Central memory CD8-positive, alpha-beta T cell (primary cell): Measurements from ENCODE around the gene FHL3.

Source experiments
- ATAC-seq: fragments of 150-1000 bp; cut with Tn5 transposase; replicated peaks from 2 replicates; pipeline ENCODE4 v1.10.0; 2022; ENCODE audit warnings: mild to moderate bottlenecking, moderate FRiP score, moderate number of reproducible peaks; ENCODE audit not compliant: poor library complexity, severe bottlenecking; ENCODE audit errors: extremely low read depth
- DNase-seq, 2 donors: peaks; one replicate each; pipeline ENCODE4 v3.0.0; 2021; ENCODE audit warnings: low spot score in 2 of 2
- H3K27ac Mint-ChIP-seq: one replicate; pipeline ENCODE4 v1.8.0; 2022; ENCODE audit warnings: low read depth, mild to moderate bottlenecking, moderate library complexity, mixed read lengths
- H3K27me3 Mint-ChIP-seq: one replicate; pipeline ENCODE4 v1.8.0; 2022; ENCODE audit warnings: mixed read lengths
- H3K36me3 Mint-ChIP-seq: one replicate; pipeline ENCODE4 v1.8.0; 2022; ENCODE audit warnings: mild to moderate bottlenecking, moderate library complexity, mixed read lengths; ENCODE audit not compliant: insufficient read depth
- H3K4me1 Mint-ChIP-seq: one replicate; pipeline ENCODE4 v1.8.0; 2022; ENCODE audit warnings: mixed read lengths
- H3K4me3 Mint-ChIP-seq: one replicate; pipeline ENCODE4 v1.8.0; 2022; ENCODE audit warnings: mild to moderate bottlenecking, moderate library complexity, mixed read lengths
- H3K9me3 Mint-ChIP-seq: one replicate; pipeline ENCODE4 v1.8.0; 2022; ENCODE audit warnings: mixed read lengths

FHL3 gene

GRCh38 chr1:38015978-38016725 lies 10.8 kb upstream of the FHL3 start:
- peaks cover 42% of the 10 kb centered on the region for H3K36me3 Mint-ChIP-seq
- no peak overlapping the region for H3K4me3 Mint-ChIP-seq
- H3K27me3 Mint-ChIP-seq: no peaks in the 10 kb centered on the region
- DNase-seq (no peak), ATAC-seq (no peak)
- no peaks in the 10 kb centered on the region for H3K9me3 Mint-ChIP-seq
- H3K4me1 Mint-ChIP-seq: peaks cover 27% of the 10 kb centered on the region
- no peak overlapping the region for H3K27ac Mint-ChIP-seq

- no peaks in the 10 kb centered on the region for H3K9me3 Mint-ChIP-seq
- no peak overlapping the region for H3K4me3 Mint-ChIP-seq
- no peaks in the 10 kb centered on the region for H3K27me3 Mint-ChIP-seq
- no peak for DNase-seq
- peaks cover 31% of the 10 kb centered on the region for H3K36me3 Mint-ChIP-seq
- H3K4me1 Mint-ChIP-seq: peaks cover 27% of the 10 kb centered on the region
- ATAC-seq: no peak
- no peak overlapping the region for H3K27ac Mint-ChIP-seq
These were observed 9.6 kb upstream of the FHL3 start for GRCh38 chr1:38014724-38015424.

- no peak overlapping the region for H3K4me3 Mint-ChIP-seq
- no peaks in the 10 kb centered on the region for H3K27me3 Mint-ChIP-seq
- H3K9me3 Mint-ChIP-seq: no peaks in the 10 kb centered on the region
- no peak for DNase-seq
- peaks cover 32% of the 10 kb centered on the region for H3K4me1 Mint-ChIP-seq
- H3K27ac Mint-ChIP-seq: no peak overlapping the region
- ATAC-seq: no peak
- H3K36me3 Mint-ChIP-seq: peaks cover 25% of the 10 kb centered on the region
These were observed 8.9 kb upstream of the FHL3 start for GRCh38 chr1:38014171-38014570.

- Mint-ChIP-seq H3K27me3 (no peaks in the 10 kb centered on the region), H3K4me3 (peak overlapping the region; percentile 98), H3K27ac (peak overlapping the region; percentile 99), H3K9me3 (no peaks in the 10 kb centered on the region), H3K4me1 (peaks cover 34% of the 10 kb centered on the region), H3K36me3 (peaks cover 15% of the 10 kb centered on the region)
- ATAC-seq: no peak
- no peak for DNase-seq
These were observed 7.9 kb upstream of the FHL3 start for GRCh38 chr1:38013227-38013622.

GRCh38 chr1:38012363-38013226 lies 7.3 kb upstream of the FHL3 start, which contains the start of gene UTP11:
TSS of gene UTP11 (plus strand) at chr1:38012734. CDS start at chr1:38012803, 69 bp downstream.
- peak within 1 kb of the TSS; percentile 99 for H3K27ac Mint-ChIP-seq
- DNase-seq (peak; percentile 73 to 88), ATAC-seq (peak; percentile 98)
- peaks cover 34% of the 10 kb centered on the region for H3K4me1 Mint-ChIP-seq
- no peaks in the 10 kb centered on the region for H3K27me3 Mint-ChIP-seq
- peaks cover 10% of the 10 kb centered on the region for H3K36me3 Mint-ChIP-seq
- H3K9me3 Mint-ChIP-seq: no peaks in the 10 kb centered on the region
- peak within 1 kb of the TSS; percentile 98 for H3K4me3 Mint-ChIP-seq

- H3K9me3 Mint-ChIP-seq: no peaks in the 10 kb centered on the region
- peaks cover 2% of the 10 kb centered on the region for H3K27me3 Mint-ChIP-seq
- H3K4me3 Mint-ChIP-seq: no peak overlapping the region
- peaks cover 34% of the 10 kb centered on the region for H3K4me1 Mint-ChIP-seq
- peaks cover 6% of the 10 kb centered on the region for H3K36me3 Mint-ChIP-seq
- ATAC-seq: no peak
- peak overlapping the region; percentile 85 for H3K27ac Mint-ChIP-seq
- no peak for DNase-seq
These were observed 4.5 kb upstream of the FHL3 start for GRCh38 chr1:38009841-38010180.

GRCh38 chr1:38009088-38009840 lies 4.0 kb upstream of the FHL3 start:
- Mint-ChIP-seq H3K4me3 (no peak overlapping the region), H3K36me3 (peaks cover 6% of the 10 kb centered on the region), H3K27ac (peak overlapping the region; percentile 85), H3K27me3 (peaks cover 7% of the 10 kb centered on the region), H3K9me3 (no peaks in the 10 kb centered on the region), H3K4me1 (peaks cover 39% of the 10 kb centered on the region)
- no peak for DNase-seq
- ATAC-seq: peak; percentile 10

- Mint-ChIP-seq H3K4me3 (peak overlapping the region; percentile 63), H3K36me3 (no peaks in the 10 kb centered on the region), H3K9me3 (no peaks in the 10 kb centered on the region), H3K4me1 (peaks cover 23% of the 10 kb centered on the region), H3K27ac (no peak overlapping the region), H3K27me3 (peaks cover 20% of the 10 kb centered on the region)
- ATAC-seq (no peak), DNase-seq (no peak)
These were observed 904 bp upstream of the FHL3 start for GRCh38 chr1:38006008-38006828.

- no peak for ATAC-seq
- Mint-ChIP-seq H3K27ac (peak overlapping the region; percentile 42), H3K27me3 (peaks cover 20% of the 10 kb centered on the region), H3K4me3 (peak overlapping the region; percentile 46), H3K36me3 (no peaks in the 10 kb centered on the region), H3K9me3 (no peaks in the 10 kb centered on the region), H3K4me1 (peaks cover 23% of the 10 kb centered on the region)
- DNase-seq: no peak
These were observed 818 bp downstream of the FHL3 start for GRCh38 chr1:38004284-38005108.

GRCh38 chr1:38003261-38004250 lies 1.8 kb downstream of the FHL3 start:
- Mint-ChIP-seq H3K4me1 (peaks cover 22% of the 10 kb centered on the region), H3K27ac (no peak overlapping the region), H3K9me3 (no peaks in the 10 kb centered on the region), H3K27me3 (peaks cover 20% of the 10 kb centered on the region), H3K4me3 (peak overlapping the region; percentile 46), H3K36me3 (no peaks in the 10 kb centered on the region)
- DNase-seq (no peak), ATAC-seq (no peak)
